ENCODE results near the gene ZNF724.

- TF ChIP-seq ZNF274 (IDR thresholded peaks at IDR 0.05; ENCODE audit: low read depth, low read length) (no peak), YY1 (IDR thresholded peaks at IDR 0.05; ENCODE audit: insufficient read depth, insufficient read length) (no peak)
Measured at GRCh38 chr19:23255700-23256099, 5.5 kb upstream of the ZNF724 start.

All from NT2/D1 (cell line).